ENCODE measurements around the gene CASK. TPM values are rescaled to one million over a fixed set of nuclear protein-coding genes. Genes with fewer than 3 reads are reported as not detected.
A peak's percentile ranks its signal among the peaks of the same experiment; 100 is the strongest.

CASK gene
- total and polyA plus RNA-seq, 9 of the 15 experiments (the other 6 are each of a cell fraction or from before 2014, with no cell fraction given): 1.3 to 7.4 (median 5.2) TPM

DNA sequence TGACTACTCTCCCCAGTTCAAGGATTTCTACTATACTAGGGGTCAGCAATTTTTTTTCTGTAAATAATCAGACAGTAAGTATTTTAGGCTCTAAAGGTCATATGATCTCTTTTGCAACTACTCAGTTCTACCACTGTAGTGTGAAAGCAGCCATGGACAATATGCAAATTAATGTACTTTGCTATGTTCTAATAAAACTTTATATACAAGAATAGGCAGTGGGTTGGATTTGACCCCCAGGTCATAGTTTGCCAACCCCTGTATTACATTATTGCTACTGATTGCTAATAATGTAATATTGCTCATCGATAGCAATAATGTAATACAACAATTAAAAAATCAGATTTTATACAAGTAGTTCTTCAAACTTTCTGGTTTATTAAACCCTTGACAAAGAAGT, 293.8 kb downstream of the CASK start:
- 22% methylated on average over 1 of the region's 1 CpG for WGBS (ENCODE audit: insufficient coverage, low coverage, missing lambda C conversion rate)
- Histone ChIP-seq H3K27me3 (ENCODE audit: control insufficient read depth in 2 of 2, insufficient read depth in 2 of 2, low read length in 2 of 2) (no peaks in the 10 kb centered on the region), H3K4me3 (no peak overlapping the region), H3K79me2 (ENCODE audit: control insufficient read depth, insufficient read depth, low read length) (no peaks in the 10 kb centered on the region), H2AFZ (ENCODE audit: low read depth, low read length) (no peak overlapping the region), H3K27ac (ENCODE audit: extremely low read depth, low read depth, low read length) (no peak overlapping the region), H3K36me3 (ENCODE audit: control insufficient read depth, insufficient read depth, low read length) (no peaks in the 10 kb centered on the region), H4K20me1 (replicated peaks; ENCODE audit: control insufficient read depth, insufficient read depth, low read length) (no peaks in the 10 kb centered on the region), H3K4me2 (ENCODE audit: insufficient read depth, low read length) (no peak overlapping the region), H3K9me1 (ENCODE audit: control insufficient read depth, insufficient read depth, low read length) (no peaks in the 10 kb centered on the region), H3K9ac (ENCODE audit: insufficient read depth in 1 of 2, low read depth in 2 of 2, low read length in 2 of 2) (no peak overlapping the region), H3K9me3 (replicated peaks; ENCODE audit: control insufficient read depth, insufficient read depth, low read depth, low read length) (no peaks in the 10 kb centered on the region), H3K4me1 (replicated peaks in 1 of 2; ENCODE audit: control insufficient read depth in 2 of 2, insufficient read depth in 2 of 2, low read length in 2 of 2) (no peaks in the 10 kb centered on the region; a peak in 1 of 5 replicates)
- no peak for TF ChIP-seq POLR2AphosphoS5 (IDR thresholded peaks at IDR 0.05; ENCODE audit: control insufficient read depth, insufficient read depth, low read depth, low read length)
- TF ChIP-seq, protein P1, sequence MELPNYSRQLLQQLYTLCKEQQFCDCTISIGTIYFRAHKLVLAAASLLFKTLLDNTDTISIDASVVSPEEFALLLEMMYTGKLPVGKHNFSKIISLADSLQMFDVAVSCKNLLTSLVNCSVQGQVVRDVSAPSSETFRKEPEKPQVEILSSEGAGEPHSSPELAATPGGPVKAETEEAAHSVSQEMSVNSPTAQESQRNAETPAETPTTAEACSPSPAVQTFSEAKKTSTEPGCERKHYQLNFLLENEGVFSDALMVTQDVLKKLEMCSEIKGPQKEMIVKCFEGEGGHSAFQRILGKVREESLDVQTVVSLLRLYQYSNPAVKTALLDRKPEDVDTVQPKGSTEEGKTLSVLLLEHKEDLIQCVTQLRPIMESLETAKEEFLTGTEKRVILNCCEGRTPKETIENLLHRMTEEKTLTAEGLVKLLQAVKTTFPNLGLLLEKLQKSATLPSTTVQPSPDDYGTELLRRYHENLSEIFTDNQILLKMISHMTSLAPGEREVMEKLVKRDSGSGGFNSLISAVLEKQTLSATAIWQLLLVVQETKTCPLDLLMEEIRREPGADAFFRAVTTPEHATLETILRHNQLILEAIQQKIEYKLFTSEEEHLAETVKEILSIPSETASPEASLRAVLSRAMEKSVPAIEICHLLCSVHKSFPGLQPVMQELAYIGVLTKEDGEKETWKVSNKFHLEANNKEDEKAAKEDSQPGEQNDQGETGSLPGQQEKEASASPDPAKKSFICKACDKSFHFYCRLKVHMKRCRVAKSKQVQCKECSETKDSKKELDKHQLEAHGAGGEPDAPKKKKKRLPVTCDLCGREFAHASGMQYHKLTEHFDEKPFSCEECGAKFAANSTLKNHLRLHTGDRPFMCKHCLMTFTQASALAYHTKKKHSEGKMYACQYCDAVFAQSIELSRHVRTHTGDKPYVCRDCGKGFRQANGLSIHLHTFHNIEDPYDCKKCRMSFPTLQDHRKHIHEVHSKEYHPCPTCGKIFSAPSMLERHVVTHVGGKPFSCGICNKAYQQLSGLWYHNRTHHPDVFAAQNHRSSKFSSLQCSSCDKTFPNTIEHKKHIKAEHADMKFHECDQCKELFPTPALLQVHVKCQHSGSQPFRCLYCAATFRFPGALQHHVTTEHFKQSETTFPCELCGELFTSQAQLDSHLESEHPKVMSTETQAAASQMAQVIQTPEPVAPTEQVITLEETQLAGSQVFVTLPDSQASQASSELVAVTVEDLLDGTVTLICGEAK (IDR thresholded peaks at IDR 0.05): peak; percentile 79
- TF ChIP-seq, protein P1 (CRISPR knock-in tag; IDR thresholded peaks at IDR 0.05): peak; percentile 63
- FAIRE-seq (no peak), DNase-seq (ENCODE audit: extremely low read depth in 1 of 4, low spot score in 3 of 4) (no peak), ATAC-seq (no peak)
- in situ Hi-C loops (cut with MboI): no loop called here
- ChIA-PET POLR2A (no interaction called here), CTCF (ENCODE audit: low intra/inter-chr PET ratio) (no interaction called here)
- intact Hi-C loops (cut with micrococcal nuclease): no loop called here
- BruUV-seq (replicated peaks): no TSS peak
